NCI-H128 (cell line): ENCODE measurements around the gene DNPEP.
"Not testable (repeated sequence)": the region's sequence is repeated elsewhere in the genome, so short reads cannot be mapped to it uniquely, and the experiment has no call there.

Experiments
- DNase-seq: peaks from one replicate; lab custom pipeline; 2025; ENCODE audit not compliant: unreplicated experiment; lab: John Stamatoyannopoulos, UW

The DNPEP gene

GRCh38 chr2:219402665-219403515 lies 15.2 kb upstream of the DNPEP start:
- peak; percentile 28 for DNase-seq

DNA sequence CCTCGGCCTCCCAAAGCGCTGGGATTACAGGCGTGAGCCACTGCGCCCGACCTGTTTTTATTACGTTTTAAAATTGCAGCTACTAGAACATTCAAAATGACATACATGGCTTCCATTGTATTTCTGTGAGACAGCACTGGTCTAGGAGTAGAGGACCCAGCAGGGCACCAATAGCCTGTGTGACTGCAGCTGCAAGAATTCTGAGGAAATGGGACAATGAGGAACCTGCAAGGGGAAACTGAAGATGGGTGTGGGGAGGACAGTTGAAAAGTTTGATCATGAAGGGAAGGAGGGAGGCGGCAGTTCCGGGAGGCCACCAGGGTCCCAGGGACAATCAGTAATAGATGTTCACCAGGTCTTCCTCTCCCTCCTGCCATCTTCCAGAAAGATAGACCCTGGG lies 13.9 kb upstream of the DNPEP start:
- no peak for DNase-seq

DNA sequence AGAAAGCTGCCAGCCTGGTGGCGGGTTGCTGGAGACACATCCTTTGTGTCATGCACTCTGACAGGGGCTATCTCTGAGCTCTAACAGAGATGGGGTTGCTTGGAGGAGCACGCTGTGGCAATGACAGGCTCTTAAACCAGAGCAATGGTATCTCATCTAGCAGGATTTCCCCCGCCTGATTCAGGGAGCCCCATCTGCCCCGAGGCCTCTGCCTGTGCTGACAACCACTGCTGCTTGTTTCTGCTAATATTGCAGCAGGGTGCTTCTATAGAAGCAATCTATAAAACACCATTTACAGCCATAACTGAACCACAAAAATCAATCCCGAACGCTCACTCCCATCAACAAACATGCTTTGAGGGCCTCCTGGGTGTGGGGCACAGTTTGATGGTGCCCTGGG lies 12.8 kb upstream of the DNPEP start:
- DNase-seq = no peak

GRCh38 chr2:219399716-219400478 lies 12.2 kb upstream of the DNPEP start:
- DNase-seq = no peak

DNA sequence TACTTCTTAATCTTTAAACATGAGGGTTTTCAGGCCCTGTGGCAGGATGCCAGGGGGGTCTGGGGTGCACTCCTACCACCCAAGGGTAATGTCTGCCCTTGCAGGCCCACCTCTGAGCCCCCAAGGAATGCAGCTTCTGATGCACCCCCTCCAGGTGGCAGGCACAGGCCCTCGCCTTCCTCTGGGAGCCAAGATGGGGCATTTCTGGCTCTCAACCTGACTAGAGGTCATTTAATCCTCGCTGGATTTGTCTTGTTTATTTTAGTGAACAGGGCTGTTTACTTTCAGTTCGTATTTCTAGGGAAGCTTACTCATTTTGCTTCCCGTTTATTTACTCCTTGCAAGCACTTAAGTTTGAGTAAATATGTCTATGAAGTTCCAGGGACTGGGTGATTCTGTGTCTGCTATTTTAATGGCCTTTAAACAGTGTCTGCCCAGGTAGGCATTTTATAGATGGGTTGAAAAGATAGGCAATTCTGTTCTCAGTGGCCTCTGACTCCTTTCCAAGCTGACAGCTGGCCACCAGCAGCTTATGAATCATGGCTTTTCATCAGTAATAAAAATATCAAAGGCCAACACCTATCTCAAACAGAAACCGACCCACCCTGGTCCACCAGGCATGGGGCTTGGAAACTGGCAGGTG lies 11.1 kb upstream of the DNPEP start:
- DNase-seq = no peak

- no peak for DNase-seq
These were observed 9.2 kb upstream of the DNPEP start for GRCh38 chr2:219396863-219397457.

GRCh38 chr2:219395609-219396008 lies 7.9 kb upstream of the DNPEP start:
- DNase-seq = no peak

- not testable (repeated sequence) for DNase-seq
These were observed 7.3 kb upstream of the DNPEP start for GRCh38 chr2:219395056-219395455.

DNA sequence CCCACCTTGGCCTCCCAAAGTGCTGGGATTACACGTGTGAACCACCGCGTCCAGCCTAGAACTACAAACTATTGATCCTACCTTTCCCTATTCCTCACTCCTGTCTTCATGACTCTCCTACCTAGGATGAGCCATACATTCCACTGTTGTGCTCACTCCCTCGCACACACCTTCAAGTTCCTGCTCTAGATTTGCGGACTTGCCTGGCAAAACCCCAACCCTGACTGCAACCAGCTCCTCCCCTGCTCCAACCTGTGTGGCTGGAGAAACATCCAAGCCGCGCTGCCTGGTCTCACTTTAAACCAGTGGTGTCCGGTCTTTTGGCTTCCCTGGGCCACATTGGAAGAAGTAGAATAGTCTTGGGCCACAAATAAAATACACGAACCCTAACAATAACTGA lies 5.0 kb upstream of the DNPEP start:
- no peak for DNase-seq

DNA sequence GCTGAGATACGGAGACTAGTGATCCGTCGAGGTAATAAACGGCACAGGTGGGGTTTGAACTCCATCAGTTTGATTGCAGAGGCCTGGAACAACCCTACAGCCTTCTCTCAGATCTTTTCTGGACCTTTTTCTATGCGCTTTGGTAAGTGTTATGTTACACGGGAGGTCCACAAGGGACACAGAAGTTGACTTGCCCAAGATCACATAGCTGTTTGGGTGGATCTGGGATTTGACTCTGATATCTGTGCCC lies 1.1 kb upstream of the DNPEP start:
- no peak for DNase-seq

DNA sequence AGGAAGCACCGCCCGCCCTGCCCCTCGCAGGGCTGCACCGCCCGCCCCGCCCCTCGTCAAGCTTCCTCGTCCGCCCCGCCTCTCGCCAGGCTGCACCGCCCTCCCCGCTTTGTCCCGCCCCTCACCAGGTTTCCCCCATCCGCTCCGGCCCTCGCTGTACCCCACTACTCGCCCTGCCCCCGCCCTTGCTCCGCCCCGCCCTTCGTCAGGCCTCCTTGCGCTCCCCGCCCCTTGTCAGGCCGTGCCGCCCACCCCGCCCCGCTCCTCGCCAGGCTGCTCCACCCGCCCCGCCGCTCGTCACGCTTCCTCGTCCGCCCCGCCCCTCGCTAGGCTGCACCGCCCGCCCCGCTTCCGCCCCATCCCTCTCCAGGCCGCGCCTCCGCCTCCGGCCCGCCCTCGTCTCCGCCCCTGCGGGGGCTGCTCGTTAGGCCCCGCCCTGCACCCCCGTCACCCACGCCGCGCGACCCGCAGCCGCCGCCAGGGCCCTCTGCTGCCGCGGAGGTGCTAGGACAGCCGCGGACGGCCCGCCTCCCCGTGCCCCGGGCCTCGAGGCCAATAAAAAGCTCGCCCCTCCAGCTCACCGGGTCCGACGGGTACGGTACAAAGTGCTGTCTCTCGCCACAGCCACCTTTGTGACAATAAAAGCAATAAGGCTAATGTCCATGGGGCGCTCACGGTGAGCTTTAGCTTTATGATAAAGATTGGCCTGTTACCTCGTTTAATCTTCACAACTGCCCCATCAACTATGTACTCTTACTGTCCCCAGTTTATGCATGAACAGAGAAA lies 602 bp upstream of the DNPEP start:
- DNase-seq = peak; percentile 60

- DNase-seq = no peak
These were observed 1.0 kb downstream of the DNPEP start for GRCh38 chr2:219386532-219387280.

GRCh38 chr2:219385958-219386520 lies 1.7 kb downstream of the DNPEP start:
- no peak for DNase-seq

- no peak for DNase-seq
These were observed 2.9 kb downstream of the DNPEP start for GRCh38 chr2:219384859-219385258.

GRCh38 chr2:219384083-219384713 lies 3.5 kb downstream of the DNPEP start:
- no peak for DNase-seq

- no peak for DNase-seq
These were observed 6.3 kb downstream of the DNPEP start for GRCh38 chr2:219381448-219381847.

DNA sequence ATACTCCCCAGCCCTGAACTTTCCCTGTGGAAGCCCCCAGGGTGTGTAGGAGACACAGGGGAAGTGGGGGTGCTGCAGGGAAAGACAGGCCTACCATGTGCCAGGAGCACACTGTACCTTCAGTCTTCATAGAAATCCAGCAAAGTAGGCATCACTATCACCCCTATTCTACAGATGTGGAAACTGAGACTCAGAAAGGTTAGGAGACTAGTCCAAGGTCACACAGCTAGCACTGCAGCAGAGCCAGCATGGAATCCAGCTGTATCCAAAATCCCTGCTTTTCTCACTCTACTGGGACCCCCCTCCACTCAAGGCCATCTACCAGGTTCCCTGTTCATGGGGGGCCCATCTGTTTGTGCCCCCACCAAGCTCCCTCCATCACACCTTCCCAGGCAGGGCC lies 6.8 kb downstream of the DNPEP start:
- no peak for DNase-seq

- DNase-seq = no peak
These were observed 9.4 kb downstream of the DNPEP start for GRCh38 chr2:219378163-219378851.

DNA sequence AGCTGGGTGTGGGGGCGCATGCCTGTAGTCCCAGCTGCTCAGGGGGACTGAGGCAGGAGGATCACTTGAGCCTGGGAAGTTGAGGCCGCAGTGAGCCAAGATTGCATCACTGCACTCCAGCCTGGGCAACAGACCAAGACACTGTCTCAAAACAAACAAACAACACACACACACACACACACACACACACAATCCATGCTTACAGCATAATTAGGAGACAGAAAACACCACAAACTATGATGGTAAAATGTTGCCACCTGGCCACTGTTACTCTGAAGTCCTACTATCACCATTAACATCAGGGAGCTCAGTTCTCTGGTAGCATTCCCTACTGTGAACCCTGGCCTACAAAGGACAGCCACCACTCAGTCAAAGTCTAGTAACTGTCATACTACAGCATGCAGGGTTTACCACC lies 18.3 kb downstream of the DNPEP start:
- DNase-seq = no peak
